SH-SY5Y (cell line): Measurements from ENCODE around the gene RIOK2.

Source experiments
- GATA2 ChIP-seq: IDR thresholded peaks from 2 replicates; pipeline ENCODE4 v1.6.1; 2011; ENCODE audit warnings: mild to moderate bottlenecking, low read depth, low read length
- GATA3 ChIP-seq: IDR thresholded peaks from 2 replicates; pipeline ENCODE4 v1.6.1; 2011; ENCODE audit warnings: low read depth, mild to moderate bottlenecking, low read length, moderate library complexity

The RIOK2 gene

GRCh38 chr5:97119007-97119390 lies 64.0 kb downstream of the RIOK2 start:
- no peak for TF ChIP-seq GATA3
- no peak for TF ChIP-seq GATA2

GRCh38 chr5:97118261-97119006 lies 64.6 kb downstream of the RIOK2 start:
- no peak for TF ChIP-seq GATA3
- no peak for TF ChIP-seq GATA2

GRCh38 chr5:97115932-97116331 lies 67.1 kb downstream of the RIOK2 start:
- TF ChIP-seq GATA3 (no peak), GATA2 (no peak)

- TF ChIP-seq GATA2 (no peak), GATA3 (no peak)
Observed at GRCh38 chr5:97112230-97112629, 70.8 kb downstream of the RIOK2 start.

- TF ChIP-seq GATA2 (no peak), GATA3 (no peak)
Observed at GRCh38 chr5:97111616-97112015, 71.4 kb downstream of the RIOK2 start.

GRCh38 chr5:97111004-97111403 lies 72.0 kb downstream of the RIOK2 start:
- TF ChIP-seq GATA3 (no peak), GATA2 (no peak)
